Stimulated activated CD8-positive, alpha-beta memory T cell treated with anti-CD3 and anti-CD28 coated beads, Interleukin-7, amount 100 ng/mL, for 24 hours (primary cell): ENCODE data around the gene ASS1.

Experiments
- DNase-seq: peaks from one replicate; pipeline ENCODE4 v3.0.0-alpha.2; 2020; ENCODE audit warnings: low read depth

The ASS1 gene

GRCh38 chr9:130437011-130437789 is 7.6 kb upstream of the ASS1 start:
- DNase-seq, result no peak

GRCh38 chr9:130438382-130438981 is 6.3 kb upstream of the ASS1 start:
- DNase-seq, result no peak

GRCh38 chr9:130441031-130441430 is 3.7 kb upstream of the ASS1 start:
- no peak for DNase-seq

DNA sequence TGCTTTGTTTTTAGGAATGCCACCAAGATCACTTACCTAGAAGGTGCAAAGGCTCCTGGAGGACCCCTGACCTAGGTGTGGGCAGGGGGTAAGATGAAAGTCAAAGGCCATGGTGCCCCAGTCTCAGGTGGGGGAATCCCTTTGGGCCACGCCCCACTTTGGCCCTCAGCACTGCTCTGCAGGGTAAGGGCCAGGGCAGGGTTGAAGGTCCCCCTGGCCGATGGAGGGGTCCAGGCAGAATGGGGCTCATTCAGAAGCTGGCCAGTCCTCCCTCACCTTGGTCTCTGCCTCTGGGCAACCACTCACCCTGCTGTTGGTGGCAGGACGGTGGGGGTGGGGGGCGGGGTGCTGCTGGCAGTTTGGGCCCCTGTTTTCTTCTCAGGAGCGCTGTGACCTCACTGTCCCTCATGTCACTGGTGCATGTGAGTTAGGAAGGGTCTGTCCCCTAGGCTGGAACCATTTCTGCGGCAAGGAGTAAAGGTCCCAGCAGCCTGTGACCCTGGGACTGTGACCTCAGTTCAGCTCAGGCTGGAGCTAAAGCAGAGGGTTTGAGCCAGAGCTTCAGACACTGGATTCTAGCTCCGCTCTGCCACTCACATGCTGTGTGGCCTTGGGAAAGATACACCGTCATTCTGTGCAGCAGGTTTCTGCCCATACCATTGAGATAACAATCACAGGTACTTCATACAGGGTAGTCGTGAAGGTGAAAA is 1.9 kb upstream of the ASS1 start:
- no peak for DNase-seq

- DNase-seq, result no peak
These were observed 1.3 kb upstream of the ASS1 start for GRCh38 chr9:130443456-130443801.

DNA sequence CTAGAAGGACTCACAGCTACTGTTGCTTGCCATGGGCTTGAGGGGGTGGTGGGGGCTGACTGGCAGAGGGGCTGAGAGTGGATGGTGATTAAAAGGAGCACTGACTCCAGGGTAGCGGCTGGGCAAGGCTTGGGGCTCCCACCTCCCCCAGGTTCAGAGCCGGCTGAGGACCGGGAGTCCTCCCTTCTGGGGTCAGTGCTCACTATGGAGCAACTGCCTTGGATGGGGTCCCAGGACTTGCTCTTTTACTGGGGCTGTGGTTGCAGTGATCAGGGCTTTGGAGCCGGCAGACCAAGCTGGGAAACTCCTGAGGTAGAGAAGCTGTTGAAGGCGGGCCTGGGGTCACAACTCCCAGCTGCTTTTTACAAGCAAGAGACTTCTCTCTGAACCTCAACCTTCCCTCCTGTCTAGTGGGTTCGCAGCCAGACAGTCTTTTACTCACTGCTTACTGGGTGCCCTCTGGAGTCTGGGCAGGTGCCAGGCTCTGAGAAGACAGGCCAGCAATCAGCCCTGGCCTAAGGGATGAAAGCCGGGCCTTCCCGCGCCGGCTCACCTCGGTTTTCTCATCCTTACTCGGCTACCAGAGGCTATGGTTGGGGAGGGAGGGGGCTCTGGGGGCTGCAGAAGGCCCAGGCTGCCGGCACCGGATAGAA is 795 bp upstream of the ASS1 start:
- no peak for DNase-seq

- DNase-seq, result no peak
These were observed 665 bp downstream of the ASS1 start for GRCh38 chr9:130445268-130445983.

GRCh38 chr9:130446101-130446861 is 1.5 kb downstream of the ASS1 start:
- DNase-seq, result no peak

DNA sequence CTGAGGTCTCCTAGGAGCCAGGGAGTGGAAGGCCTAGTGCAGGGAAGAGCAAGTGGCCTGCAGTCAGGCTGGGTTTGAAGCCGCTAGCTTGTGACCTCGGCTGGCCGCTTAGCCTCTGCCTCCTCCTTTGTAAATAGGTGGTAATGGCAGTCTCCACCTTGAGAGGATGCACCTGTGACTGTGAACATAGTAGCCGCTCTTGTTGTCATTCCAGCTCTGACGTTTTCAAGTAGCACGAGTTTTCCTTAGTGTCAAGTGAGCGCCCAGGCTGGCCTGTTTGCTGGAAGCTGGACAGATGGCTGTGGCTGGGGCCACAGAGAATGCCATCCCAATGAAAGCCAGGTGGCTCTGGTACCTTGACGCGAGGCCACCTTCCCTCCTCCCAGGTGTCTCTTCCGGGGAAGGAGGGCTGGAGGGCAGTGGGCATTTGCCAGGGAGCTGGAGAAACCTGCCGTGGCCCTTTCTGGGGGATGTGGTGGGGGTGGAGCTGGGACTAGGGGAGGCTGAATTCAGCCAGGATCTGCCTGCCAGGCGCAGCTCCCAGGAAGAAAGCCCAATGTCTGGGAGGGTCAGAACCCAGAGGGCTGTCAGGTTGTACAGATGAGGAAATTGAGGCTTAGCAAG is 2.5 kb downstream of the ASS1 start:
- no peak for DNase-seq

DNA sequence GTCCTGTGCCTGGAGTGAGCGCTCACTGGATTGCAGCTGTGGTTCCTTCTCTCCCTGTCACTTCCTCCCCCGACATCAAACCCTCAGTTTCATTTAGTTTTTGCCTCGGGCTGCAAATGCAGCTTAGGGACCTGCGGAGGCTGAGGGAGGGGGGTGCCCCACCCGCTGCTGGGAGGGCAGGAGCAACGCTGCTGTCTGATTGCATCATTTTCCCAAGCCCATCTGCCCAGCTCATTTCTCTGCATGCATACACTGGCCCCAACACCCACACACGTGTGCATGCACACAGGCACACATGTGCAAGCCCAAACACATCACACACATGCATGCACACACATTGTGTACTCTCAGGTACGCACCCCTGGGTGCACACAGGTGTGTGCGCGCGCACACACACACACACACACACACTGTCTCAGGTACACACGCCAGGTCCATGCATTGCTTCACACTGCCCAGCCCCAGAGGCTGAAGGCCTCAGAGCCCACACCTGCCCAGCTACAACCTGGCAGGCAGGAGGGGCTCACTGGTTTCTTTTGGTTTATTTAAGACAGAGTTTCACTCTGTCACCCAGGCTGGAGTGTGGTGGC is 3.4 kb downstream of the ASS1 start:
- no peak for DNase-seq

GRCh38 chr9:130448771-130449603 is 4.2 kb downstream of the ASS1 start:
- no peak for DNase-seq

- no peak for DNase-seq
These were observed 5.7 kb downstream of the ASS1 start for GRCh38 chr9:130450344-130451003.

DNA sequence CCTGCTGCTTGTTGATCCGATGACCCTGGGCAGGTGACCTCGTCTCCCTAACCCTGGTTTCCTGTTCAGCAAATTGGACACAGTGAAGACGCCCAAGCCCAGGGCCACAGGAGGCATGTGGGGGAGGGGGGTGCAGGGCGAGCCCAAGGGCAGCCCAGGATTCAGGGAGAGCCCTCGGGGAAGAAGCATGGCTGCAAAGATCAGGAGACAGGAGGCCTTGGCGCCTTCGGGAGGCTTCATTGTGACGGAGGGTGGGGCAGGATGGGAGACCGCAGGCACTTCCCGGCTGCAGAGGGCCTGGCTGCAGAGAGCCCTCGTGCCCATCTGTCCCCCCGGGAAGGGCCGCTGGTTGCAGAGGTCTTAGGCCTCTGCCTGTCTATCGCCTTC is 6.2 kb downstream of the ASS1 start:
- DNase-seq, result no peak

GRCh38 chr9:130451509-130452388 is 7.0 kb downstream of the ASS1 start:
- no peak for DNase-seq

GRCh38 chr9:130452835-130453234 is 8.1 kb downstream of the ASS1 start:
- DNase-seq, result no peak

DNA sequence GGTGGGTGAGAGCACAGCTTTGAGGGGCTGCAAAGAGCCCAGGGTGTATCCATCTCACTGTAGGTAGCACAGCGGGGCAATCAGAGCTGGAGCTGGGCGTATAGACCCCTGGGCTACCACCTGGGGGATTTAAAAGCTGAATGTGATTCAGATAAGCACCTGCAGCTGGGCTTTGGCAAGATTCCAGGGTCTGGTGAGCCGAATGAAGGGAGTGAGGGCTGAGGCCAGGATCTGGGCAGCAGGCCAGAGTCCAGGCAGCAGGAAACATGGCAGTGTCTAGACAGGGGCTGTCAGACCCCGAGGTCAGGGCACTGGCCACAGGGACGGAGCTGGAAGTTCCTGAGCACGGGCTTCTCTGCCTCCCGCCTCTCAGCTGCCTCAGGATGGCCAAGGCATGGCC is 8.7 kb downstream of the ASS1 start:
- DNase-seq, result no peak

GRCh38 chr9:130454096-130454811 is 9.5 kb downstream of the ASS1 start:
- DNase-seq, result no peak
